Left ventricle myocardium inferior (tissue), 1 donor: ENCODE data around the gene CYB5R4. TPM values are rescaled to one million over a fixed set of nuclear protein-coding genes. Genes with fewer than 3 reads are reported as not detected.
"Not testable (repeated sequence)": the region's sequence is repeated elsewhere in the genome, so short reads cannot be mapped to it uniquely, and the experiment has no call there.

Source experiments
- DNase-seq: peaks from one replicate; pipeline ENCODE4 v3.0.0-alpha.2; 2020
- H3K27ac ChIP-seq: fragments of 200-600 bp; replicated peaks from 2 replicates; pipeline ENCODE4 v1.8.0; 2021
- H3K27me3 ChIP-seq: fragments of 200-600 bp; 2 replicates; pipeline ENCODE4 v1.8.0; 2021; ENCODE audit warnings: low read depth
- H3K36me3 ChIP-seq: fragments of 200-600 bp; 2 replicates; pipeline ENCODE4 v1.8.0; 2021
- H3K4me1 ChIP-seq: fragments of 200-600 bp; 2 replicates; pipeline ENCODE4 v1.8.0; 2021
- H3K4me3 ChIP-seq: fragments of 200-600 bp; 2 replicates; pipeline ENCODE4 v1.8.0; 2021; ENCODE audit warnings: mild to moderate bottlenecking, moderate library complexity
- H3K9me3 ChIP-seq: fragments of 200-600 bp; replicated peaks from 2 replicates; pipeline ENCODE4 v1.8.0; 2021
- intact Hi-C: fragments of 100-400 bp; cut with micrococcal nuclease; formaldehyde crosslinking; loops from one replicate; pipeline ENCODE4 v1.11.0; 2022
- total RNA-seq: library from RNA; stranded (reverse); fragmentation: NEBNext Ultra II Directional; extraction: Animal tissue kit (Norgen Biotek cat#: 25700); gene quantifications from one replicate; pipeline ENCODE4 v1.2.1, GENCODE V29; 2021
- TF ChIP-seq, protein P1 (sequence below): fragments of 200-600 bp; IDR thresholded peaks from 2 replicates; pipeline ENCODE4 v1.8.0; 2021; ENCODE audit warnings: antibody characterized with exemption, mild to moderate bottlenecking, borderline replicate concordance
- donor health status: DM: no; HTN: yes; CAD: no; lungs with severe emphysema.

CYB5R4 gene
- total RNA-seq, 1 donor from 2014 or later = 14.5 TPM

DNA sequence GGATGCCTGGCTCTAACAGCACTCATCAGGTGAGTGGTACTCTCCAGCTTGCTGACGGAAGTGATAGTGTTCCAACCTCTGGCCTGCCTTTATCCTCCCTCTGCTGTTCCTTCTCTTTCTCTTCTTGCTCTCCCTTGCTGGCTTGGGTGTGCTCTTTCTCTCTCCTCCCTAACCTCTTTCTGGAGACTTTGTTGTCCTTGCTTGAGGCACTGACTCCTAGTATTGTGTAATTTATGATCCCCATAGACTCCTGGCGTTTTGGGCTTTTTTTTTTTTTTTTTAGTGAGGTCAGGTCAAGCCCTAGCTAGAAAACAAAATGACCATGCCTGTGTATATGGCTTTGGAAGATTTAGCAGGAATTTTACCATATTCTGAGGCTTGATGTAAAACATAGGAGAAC, 89.4 kb downstream of the CYB5R4 start:
- intact Hi-C loops = no loop called here
- no peak for DNase-seq
- TF ChIP-seq, protein P1, sequence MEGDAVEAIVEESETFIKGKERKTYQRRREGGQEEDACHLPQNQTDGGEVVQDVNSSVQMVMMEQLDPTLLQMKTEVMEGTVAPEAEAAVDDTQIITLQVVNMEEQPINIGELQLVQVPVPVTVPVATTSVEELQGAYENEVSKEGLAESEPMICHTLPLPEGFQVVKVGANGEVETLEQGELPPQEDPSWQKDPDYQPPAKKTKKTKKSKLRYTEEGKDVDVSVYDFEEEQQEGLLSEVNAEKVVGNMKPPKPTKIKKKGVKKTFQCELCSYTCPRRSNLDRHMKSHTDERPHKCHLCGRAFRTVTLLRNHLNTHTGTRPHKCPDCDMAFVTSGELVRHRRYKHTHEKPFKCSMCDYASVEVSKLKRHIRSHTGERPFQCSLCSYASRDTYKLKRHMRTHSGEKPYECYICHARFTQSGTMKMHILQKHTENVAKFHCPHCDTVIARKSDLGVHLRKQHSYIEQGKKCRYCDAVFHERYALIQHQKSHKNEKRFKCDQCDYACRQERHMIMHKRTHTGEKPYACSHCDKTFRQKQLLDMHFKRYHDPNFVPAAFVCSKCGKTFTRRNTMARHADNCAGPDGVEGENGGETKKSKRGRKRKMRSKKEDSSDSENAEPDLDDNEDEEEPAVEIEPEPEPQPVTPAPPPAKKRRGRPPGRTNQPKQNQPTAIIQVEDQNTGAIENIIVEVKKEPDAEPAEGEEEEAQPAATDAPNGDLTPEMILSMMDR = no peak
- Histone ChIP-seq H3K9me3 (peaks cover 31% of the 10 kb centered on the region), H3K4me1 (no peaks in the 10 kb centered on the region), H3K36me3 (peaks cover 17% of the 10 kb centered on the region), H3K4me3 (no peak overlapping the region), H3K27ac (no peak overlapping the region), H3K27me3 (no peaks in the 10 kb centered on the region)

DNA sequence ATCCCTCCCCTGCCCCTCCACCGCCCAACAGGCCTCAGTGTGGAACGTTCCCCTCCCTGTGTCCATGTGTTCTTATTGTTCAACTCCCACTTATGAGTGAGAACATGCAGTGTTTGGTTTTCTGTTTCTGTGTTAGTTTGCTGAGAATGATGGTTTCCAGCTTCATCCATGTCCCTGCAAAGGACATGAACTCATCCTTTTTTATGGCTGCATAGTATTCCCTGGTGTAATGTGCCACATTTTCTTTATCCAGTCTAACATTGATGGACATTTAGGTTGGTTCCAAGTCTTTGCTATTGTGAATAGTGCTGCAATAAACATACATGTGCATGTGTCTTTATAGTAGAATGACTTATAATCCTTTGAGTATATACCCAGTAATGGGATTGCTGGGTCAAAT, 91.9 kb downstream of the CYB5R4 start:
- H3K27me3 ChIP-seq, H3K27ac ChIP-seq, H3K4me3 ChIP-seq, DNase-seq, intact Hi-C loops, H3K4me1 ChIP-seq: not testable (repeated sequence)
- peaks cover 22% of the 10 kb centered on the region for H3K9me3 ChIP-seq
- peaks cover 34% of the 10 kb centered on the region for H3K36me3 ChIP-seq

DNA sequence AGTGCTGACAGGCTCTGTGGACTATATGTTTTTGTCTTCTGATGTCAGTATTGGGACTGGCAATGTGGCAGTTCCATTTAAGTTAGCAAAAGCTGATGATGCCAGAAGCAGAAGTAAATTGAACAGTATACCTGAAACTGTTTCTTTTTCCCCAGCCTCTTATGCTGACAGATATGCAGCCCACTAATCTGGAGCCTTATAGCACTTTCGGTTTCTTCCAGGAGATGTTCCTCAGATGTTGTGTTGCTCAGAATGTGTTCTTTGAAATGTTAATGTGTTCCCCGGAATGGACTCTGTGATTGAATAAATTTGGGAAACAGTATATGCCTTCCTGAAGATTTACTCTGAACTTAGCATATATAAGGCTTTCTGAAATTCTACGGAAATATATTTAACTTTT, 93.3 kb downstream of the CYB5R4 start:
- H3K36me3 ChIP-seq = peaks cover 43% of the 10 kb centered on the region
- intact Hi-C loops = no loop called here
- TF ChIP-seq, protein P1 = no peak
- no peaks in the 10 kb centered on the region for H3K4me1 ChIP-seq
- no peaks in the 10 kb centered on the region for H3K27me3 ChIP-seq
- H3K4me3 ChIP-seq = no peak overlapping the region
- DNase-seq = no peak
- peaks cover 8% of the 10 kb centered on the region for H3K9me3 ChIP-seq
- H3K27ac ChIP-seq = no peak overlapping the region

DNA sequence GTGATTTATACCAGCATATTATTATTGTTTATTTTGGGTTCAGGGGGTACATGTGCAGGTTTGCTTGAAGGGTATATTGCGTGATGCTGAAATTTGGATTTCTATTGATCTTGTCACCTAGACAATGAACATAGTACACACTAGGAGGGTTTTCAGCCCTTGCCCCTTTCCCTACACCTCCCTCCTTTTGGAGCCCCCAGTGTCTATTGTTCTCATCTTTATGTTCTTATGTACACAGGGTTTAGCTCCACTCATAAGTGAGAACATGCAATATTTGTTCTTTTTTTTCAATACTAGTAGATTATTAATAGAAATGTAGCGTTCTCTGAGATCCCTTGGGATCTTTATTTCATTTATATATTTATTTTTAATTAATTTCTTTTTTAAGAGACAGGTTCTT, 94.9 kb downstream of the CYB5R4 start:
- H3K36me3 ChIP-seq = peaks cover 56% of the 10 kb centered on the region
- TF ChIP-seq, protein P1 = no peak
- no peak overlapping the region for H3K4me3 ChIP-seq
- H3K27ac ChIP-seq = no peak overlapping the region
- intact Hi-C loops = no loop called here
- H3K27me3 ChIP-seq = no peaks in the 10 kb centered on the region
- H3K9me3 ChIP-seq = peaks cover 6% of the 10 kb centered on the region
- DNase-seq = no peak
- no peaks in the 10 kb centered on the region for H3K4me1 ChIP-seq

DNA sequence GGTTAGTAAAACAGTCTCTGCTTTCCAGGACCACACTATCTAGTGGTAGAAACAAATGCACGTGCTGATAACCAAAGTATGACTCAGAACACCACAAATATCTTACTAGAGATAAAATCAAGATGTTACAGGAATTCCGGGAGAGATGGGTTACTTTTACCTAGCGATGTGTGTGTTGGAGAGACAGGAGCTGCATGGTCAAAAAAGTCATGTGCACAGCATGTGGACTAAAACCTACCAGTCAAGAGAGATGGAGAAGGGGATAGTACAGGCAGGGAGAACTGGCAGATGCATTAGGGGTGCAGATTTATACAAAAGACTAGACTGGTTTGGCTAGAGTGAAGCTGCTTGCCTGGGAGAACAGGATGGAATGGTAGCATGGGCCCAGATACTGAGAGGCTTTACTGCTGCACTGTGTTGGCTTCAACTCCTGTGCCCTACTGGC, 98.8 kb downstream of the CYB5R4 start:
- no peaks in the 10 kb centered on the region for H3K9me3 ChIP-seq
- H3K4me3 ChIP-seq = no peak overlapping the region
- no peak for DNase-seq
- TF ChIP-seq, protein P1 = no peak
- peaks cover 75% of the 10 kb centered on the region for H3K36me3 ChIP-seq
- no peaks in the 10 kb centered on the region for H3K27me3 ChIP-seq
- intact Hi-C loops = no loop called here
- no peak overlapping the region for H3K27ac ChIP-seq
- no peaks in the 10 kb centered on the region for H3K4me1 ChIP-seq

DNA sequence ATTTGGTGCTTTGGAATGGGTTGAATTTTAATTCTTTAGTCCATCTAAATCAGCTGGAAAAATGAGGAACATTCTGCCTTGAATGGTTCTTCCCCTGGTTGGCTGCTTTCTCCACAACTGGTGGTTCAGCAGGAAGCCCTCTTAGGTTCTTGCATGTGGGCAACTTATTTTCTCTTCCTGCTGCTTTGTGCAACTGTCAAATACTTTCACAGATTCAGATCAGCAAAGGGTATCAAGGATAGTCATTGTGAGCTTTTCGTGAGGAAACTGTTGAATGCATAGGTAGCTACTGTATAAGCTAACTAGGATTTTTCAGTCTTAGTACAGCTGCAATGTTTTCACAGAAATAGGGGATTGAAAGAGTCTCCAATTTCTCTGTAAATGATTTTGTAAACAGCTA, 101.2 kb downstream of the CYB5R4 start:
- H3K27ac ChIP-seq = no peak overlapping the region
- H3K4me3 ChIP-seq = no peak overlapping the region
- DNase-seq = no peak
- H3K9me3 ChIP-seq = peaks cover 12% of the 10 kb centered on the region
- intact Hi-C loops = no loop called here
- H3K4me1 ChIP-seq = no peaks in the 10 kb centered on the region
- TF ChIP-seq, protein P1 = no peak
- peaks cover 87% of the 10 kb centered on the region for H3K36me3 ChIP-seq
- no peaks in the 10 kb centered on the region for H3K27me3 ChIP-seq
